ENCODE measurements around the gene IMMP2L.

Gene IMMP2L

GRCh38 chr7:111210996-111211395, 351.3 kb downstream of the IMMP2L start:
- peak; percentile 82 for DNase-seq (ENCODE audit: low read depth)

- DNase-seq (ENCODE audit: low read depth), result no peak
These were observed 352.2 kb downstream of the IMMP2L start for GRCh38 chr7:111210043-111210442.

- DNase-seq (ENCODE audit: low read depth), result no peak
These were observed 357.0 kb downstream of the IMMP2L start for GRCh38 chr7:111205251-111205650.

GRCh38 chr7:111202321-111202720, 360.0 kb downstream of the IMMP2L start:
- no peak for DNase-seq (ENCODE audit: low read depth)

- peak; percentile 23 for DNase-seq (ENCODE audit: low read depth)
These were observed 362.6 kb downstream of the IMMP2L start for GRCh38 chr7:111199643-111200042.

- peak; percentile 98 for DNase-seq (ENCODE audit: low read depth)
These were observed 364.0 kb downstream of the IMMP2L start for GRCh38 chr7:111198255-111198654.

GRCh38 chr7:111196655-111197054, 365.6 kb downstream of the IMMP2L start:
- no peak for DNase-seq (ENCODE audit: low read depth)

GRCh38 chr7:111192614-111193413, 369.5 kb downstream of the IMMP2L start:
- DNase-seq (ENCODE audit: low read depth), result no peak

GRCh38 chr7:111190804-111191203, 371.5 kb downstream of the IMMP2L start:
- no peak for DNase-seq (ENCODE audit: low read depth)

- DNase-seq (ENCODE audit: low read depth), result no peak
These were observed 377.3 kb downstream of the IMMP2L start for GRCh38 chr7:111184987-111185386.

GRCh38 chr7:111183321-111183720, 379.0 kb downstream of the IMMP2L start:
- DNase-seq (ENCODE audit: low read depth), result no peak

GRCh38 chr7:111180338-111180737, 382.0 kb downstream of the IMMP2L start:
- no peak for DNase-seq (ENCODE audit: low read depth)

GRCh38 chr7:111175908-111176441, 386.3 kb downstream of the IMMP2L start:
- DNase-seq (ENCODE audit: low read depth), result no peak

GRCh38 chr7:111174510-111174909, 387.8 kb downstream of the IMMP2L start:
- DNase-seq (ENCODE audit: low read depth), result no peak

GRCh38 chr7:111173990-111174389, 388.3 kb downstream of the IMMP2L start:
- no peak for DNase-seq (ENCODE audit: low read depth)

GRCh38 chr7:111173528-111173927, 388.8 kb downstream of the IMMP2L start:
- DNase-seq (ENCODE audit: low read depth), result no peak

- no peak for DNase-seq (ENCODE audit: low read depth)
These were observed 389.6 kb downstream of the IMMP2L start for GRCh38 chr7:111172564-111173257.

- DNase-seq (ENCODE audit: low read depth), result peak; percentile 33
These were observed 394.1 kb downstream of the IMMP2L start for GRCh38 chr7:111168182-111168581.

- peak; percentile 11 for DNase-seq (ENCODE audit: low read depth)
These were observed 397.9 kb downstream of the IMMP2L start for GRCh38 chr7:111164442-111164841.

GRCh38 chr7:111162692-111163091, 399.6 kb downstream of the IMMP2L start:
- no peak for DNase-seq (ENCODE audit: low read depth)

GRCh38 chr7:111160297-111160696, 402.0 kb downstream of the IMMP2L start:
- DNase-seq (ENCODE audit: low read depth), result no peak

GRCh38 chr7:111159426-111159825, 402.9 kb downstream of the IMMP2L start:
- peak; percentile 68 for DNase-seq (ENCODE audit: low read depth)

- DNase-seq (ENCODE audit: low read depth), result no peak
These were observed 411.6 kb downstream of the IMMP2L start for GRCh38 chr7:111150709-111151108.

Measured in EH (cell line).